K562 (cell line): ENCODE results near the gene VDAC1. TPM values are rescaled to one million over a fixed set of nuclear protein-coding genes. Genes with fewer than 3 reads are reported as not detected.

Experiments
- ATAC-seq: fragments of 200-7000 bp; cut with Tn5 transposase; 3 replicates; pipeline ENCODE4 v1.9.1; 2020; ENCODE audit warnings: moderate library complexity
- BruUV-seq: library from RNA; stranded (reverse); fragments of 400-500 nt; replicated peaks from 2 replicates; lab custom pipeline; 2021; lab: Mats Ljungman, UMichigan
- CTCF ChIA-PET: fragments of 300-600 bp; formaldehyde crosslinking; extraction: SDS; loops from one replicate; lab custom pipeline; 2021; ENCODE audit warnings: low intra/inter-chr PET ratio; lab: Yijun Ruan, JAX
- POLR2A ChIA-PET: fragments of 300-600, 350-650 bp; sonication (Branson Sonifier 250); formaldehyde crosslinking; extraction: SDS; loops from one replicate; lab custom pipeline; 2021; ENCODE audit warnings: antibody characterized with exemption, inconsistent platforms; lab: Yijun Ruan, JAX
- DNase-seq, 4 experiments: peaks; one replicate each; pipeline versions ENCODE4 v3.0.0 to v3.0.0-alpha.2; 2011 to 2018; ENCODE audit warnings: low spot score in 3 of 4, mixed read lengths in 3 of 4; ENCODE audit errors: extremely low read depth in 1 of 4
- FAIRE-seq: peaks from 2 replicates; lab custom pipeline; 2011; peaks lifted over from hg19 to GRCh38; lab: Jason Lieb, UNC
- H2AFZ ChIP-seq: 2 replicates; pipeline ENCODE4 v1.6.0; 2011; ENCODE audit warnings: low read depth, low read length, control low read depth, inconsistent platforms
- H3K27ac ChIP-seq: fragments of 200-600 bp; 3 replicates; pipeline ENCODE4 v1.8.0; 2011; ENCODE audit warnings: low read depth, mild to moderate bottlenecking, control low read depth, inconsistent platforms, low read length, moderate library complexity, mixed read lengths; ENCODE audit errors: extremely low read depth
- H3K27me3 ChIP-seq, 2 experiments: fragments of 300-600 bp in 1 of 2; 2 replicates in 1 of 2; 3 replicates in 1 of 2; pipeline versions ENCODE4 v1.6.0 to v1.8.0; 2011; ENCODE audit warnings: inconsistent platforms in 2 of 2, low read length in 2 of 2, mild to moderate bottlenecking in 1 of 2, mixed read lengths in 1 of 2, moderate library complexity in 1 of 2; ENCODE audit not compliant: control insufficient read depth in 2 of 2, insufficient read depth in 2 of 2
- H3K36me3 ChIP-seq: fragments of 300-600 bp; 3 replicates; pipeline ENCODE4 v1.8.0; 2011; ENCODE audit warnings: mild to moderate bottlenecking, low read length, inconsistent platforms; ENCODE audit not compliant: control insufficient read depth, insufficient read depth
- H3K4me1 ChIP-seq, 2 experiments: fragments of 200-600 bp in 1 of 2; replicated peaks in 1 of 2; 2 replicates in 1 of 2; 3 replicates in 1 of 2; pipeline versions ENCODE4 v1.5.1 to v1.8.0; 2011; ENCODE audit warnings: inconsistent platforms in 2 of 2, low read length in 2 of 2, mild to moderate bottlenecking in 1 of 2, mixed read lengths in 1 of 2, moderate library complexity in 1 of 2; ENCODE audit not compliant: control insufficient read depth in 2 of 2, insufficient read depth in 2 of 2
- H3K4me2 ChIP-seq: 2 replicates; pipeline ENCODE4 v1.6.1; 2011; ENCODE audit warnings: low read length, control low read depth, inconsistent platforms, mixed read lengths; ENCODE audit not compliant: insufficient read depth
- H3K4me3 ChIP-seq: fragments of 200-600 bp; sonication (generic), shearing (Covaris generic); 2 replicates; pipeline ENCODE4 v1.5.1; 2016; ENCODE audit warnings: control low read depth, inconsistent platforms
- H3K79me2 ChIP-seq: fragments of 200-600 bp; 3 replicates; pipeline ENCODE4 v1.8.0; 2011; ENCODE audit warnings: low read length, inconsistent platforms; ENCODE audit not compliant: control insufficient read depth, insufficient read depth
- H3K9ac ChIP-seq, 2 experiments: 2 replicates each; pipeline versions ENCODE4 v1.6.0 to v1.6.1; 2011; ENCODE audit warnings: low read depth in 2 of 2, low read length in 2 of 2, control low read depth in 1 of 2, inconsistent platforms in 1 of 2, mild to moderate bottlenecking in 1 of 2, mixed read lengths in 1 of 2; ENCODE audit not compliant: insufficient read depth in 1 of 2
- H3K9me1 ChIP-seq: one replicate; pipeline ENCODE4 v1.6.0; 2011; ENCODE audit warnings: inconsistent platforms, mild to moderate bottlenecking, low read length, moderate library complexity; ENCODE audit not compliant: control insufficient read depth, insufficient read depth
- H3K9me3 ChIP-seq: replicated peaks from 2 replicates; pipeline ENCODE4 v1.5.1; 2011; ENCODE audit warnings: low read depth, low read length, inconsistent platforms; ENCODE audit not compliant: control insufficient read depth, insufficient read depth
- H4K20me1 ChIP-seq: replicated peaks from 2 replicates; pipeline ENCODE4 v1.6.1; 2011; ENCODE audit warnings: low read length, inconsistent platforms, mixed read lengths; ENCODE audit not compliant: control insufficient read depth, insufficient read depth
- ARNT ChIP-seq, 2 experiments: fragments of 450-650 bp; IDR thresholded peaks; 2 replicates each; pipeline ENCODE4 v1.6.1; 2016; ENCODE audit warnings: mild to moderate bottlenecking in 1 of 2
- CREM ChIP-seq: IDR thresholded peaks from 2 replicates; pipeline ENCODE4 v1.6.1; 2014; ENCODE audit warnings: antibody characterized with exemption, low read depth
- ESRRB ChIP-seq: fragments of 250-450 bp; sonication (Bioruptor Pico); IDR thresholded peaks from 2 replicates; pipeline ENCODE4 v1.5.0; 2020; ENCODE audit warnings: mild to moderate bottlenecking, moderate library complexity, borderline replicate concordance
- FOXA3 ChIP-seq, 2 experiments: fragments of 450-650 bp in 1 of 2; sonication (generic) in 1 of 2; formaldehyde crosslinking; IDR thresholded peaks in 1 of 2; conservative IDR thresholded peaks in 1 of 2; 2 replicates each; pipeline versions ENCODE4 v1.4.0 to v1.8.0; 2020 to 2022; ENCODE audit warnings: mild to moderate bottlenecking in 2 of 2, missing genetic modification reagents in 1 of 2
- PRPF4 ChIP-seq: fragments of 200-400 bp; formaldehyde crosslinking; IDR thresholded peaks from one replicate; pipeline ENCODE4 v1.6.1; 2017; ENCODE audit warnings: low read length, low read depth, mild to moderate bottlenecking; ENCODE audit not compliant: insufficient read depth, poor library complexity, severe bottlenecking
- TAL1 ChIP-seq: fragments of 450-650 bp; IDR thresholded peaks from 2 replicates; pipeline ENCODE4 v1.6.1; 2016; ENCODE audit warnings: mild to moderate bottlenecking
- ZMIZ1 ChIP-seq, 2 experiments: fragments of 150-350 bp in 1 of 2; IDR thresholded peaks; 2 replicates each; pipeline ENCODE4 v1.6.1; 2012 to 2016; ENCODE audit warnings: low read depth in 2 of 2, low read length in 2 of 2, mild to moderate bottlenecking in 1 of 2, moderate library complexity in 1 of 2
- ZNF511 ChIP-seq: sonication (generic); formaldehyde crosslinking; IDR thresholded peaks from 2 replicates; pipeline ENCODE4 v1.8.0; 2022; ENCODE audit warnings: mild to moderate bottlenecking, missing genetic modification reagents
- ZSCAN32 ChIP-seq: fragments of 450-650 bp; formaldehyde crosslinking; IDR thresholded peaks from 2 replicates; pipeline ENCODE4 v1.4.0; 2020; ENCODE audit warnings: mild to moderate bottlenecking, moderate library complexity
- WGBS: fragments of 100-300 bp; shearing (Covaris generic); methylation state at CpG from one replicate; pipeline ENCODE4 v1.1.6; 2016; ENCODE audit warnings: low coverage, mixed read lengths; ENCODE audit not compliant: insufficient coverage; ENCODE audit errors: missing lambda C conversion rate; 5-methylcytosine and 5-hydroxymethylcytosine counted together
- in situ Hi-C: fragments of 300-500 bp; cut with MboI; formaldehyde crosslinking; loops from 4 replicates; pipeline ENCODE4 v1.15.0; 2018; ENCODE audit warnings: inconsistent platforms, mixed read lengths
- intact Hi-C: fragments of 100-400 bp; cut with micrococcal nuclease; formaldehyde crosslinking; loops from 2 replicates; pipeline ENCODE4 v1.14.2; 2022
- polyA plus RNA-seq, 8 experiments: library from polyadenylated mRNA; depleted of rRNA in 4 of 8; stranded (reverse) in 5 of 8; unstranded in 3 of 8; fragments of >200 nt; fragmentation: Nextera tagmentation in 2 of 8; fragmentation: Illumina TruSeq in 1 of 8; extraction: Ambion mirVana in 2 of 8; extraction: Trizol in 1 of 8; gene quantifications; 2 replicates each; pipeline versions ENCODE4 v1.2.1 to v1.2.3, GENCODE V29; 2011 to 2014; ENCODE audit warnings: inconsistent platforms in 1 of 8, missing spikeins in 1 of 8
- total RNA-seq, 7 experiments: library from RNA; depleted of rRNA in 6 of 7; stranded (reverse); fragments of >200 nt in 6 of 7; fragmentation: Illumina TruSeq in 2 of 7; extraction: Trizol in 2 of 7; gene quantifications; 2 replicates each; pipeline versions ENCODE4 v1.2.1 to v1.2.3, GENCODE V29; 2011 to 2021; ENCODE audit warnings: low replicate concordance in 1 of 7

Gene VDAC1
- total and polyA plus RNA-seq, 9 of the 15 experiments (the other 6 are each of a cell fraction or from before 2014, with no cell fraction given) = 168 to 366 (median 293) TPM

- H3K4me1 ChIP-seq = peaks cover 9 to 20% of the 10 kb centered on the region in 2 experiments
- H3K79me2 ChIP-seq = peaks cover 82% of the 10 kb centered on the region
- H3K27ac ChIP-seq = no peak overlapping the region
- H3K4me3 ChIP-seq = no peak overlapping the region
- H3K9ac ChIP-seq = no peak overlapping the region
- in situ Hi-C loops = no loop called here
- ChIA-PET CTCF (no interaction called here), POLR2A (interaction anchor here (0.8 to 1.3 kb wide), 5 partner anchors 8 to 15 kb away, joined by 3 to 4 read pairs (median 4); partner anchors contain the start of gene VDAC1)
- no peak overlapping the region for H3K4me2 ChIP-seq
- ATAC-seq = no peak
- H3K9me3 ChIP-seq = no peaks in the 10 kb centered on the region
- no TSS peak for BruUV-seq
- no peaks in the 10 kb centered on the region for H3K27me3 ChIP-seq
- no peak overlapping the region for H2AFZ ChIP-seq
- intact Hi-C loops = no loop called here
- H3K36me3 ChIP-seq = peaks cover 73% of the 10 kb centered on the region
- WGBS = 93% methylated on average over 8 of the region's 8 CpGs
- H3K9me1 ChIP-seq = peaks cover 17% of the 10 kb centered on the region
- DNase-seq = no peak
- TF ChIP-seq PRPF4 = no peak
- TF ChIP-seq FOXA3 (CRISPR knock-in tag; conservative IDR thresholded peaks at IDR 0.05 in 1 of 2, IDR thresholded peaks at IDR 0.05 in 1 of 2) = no peak
- TF ChIP-seq ARNT (IDR thresholded peaks at IDR 0.05) = no peak
- TF ChIP-seq CREM = no peak
- no peak for TF ChIP-seq TAL1
- no peak for TF ChIP-seq ZNF511
- no peak for TF ChIP-seq ESRRB
- no peak for TF ChIP-seq ZMIZ1 (IDR thresholded peaks at IDR 0.05; ENCODE audit: low read depth in 2 of 2, low read length in 2 of 2)
- no peak for TF ChIP-seq ZSCAN32 (CRISPR knock-in tag)
- no peak for FAIRE-seq
- H4K20me1 ChIP-seq = peaks cover 60% of the 10 kb centered on the region
Measured at GRCh38 chr5:133992429-133993155, 12.2 kb downstream of the VDAC1 start.
